GM19463 (cell line): ENCODE data around the gene EPHA5.

Experiments used
- ATAC-seq: cut with Tn5 transposase; IDR thresholded peaks from one replicate; pipeline ENCODE4 v1.9.1; 2021; ENCODE audit warnings: mild to moderate bottlenecking, moderate library complexity; ENCODE audit not compliant: unreplicated experiment

The EPHA5 gene

GRCh38 chr4:65635051-65635821 is 35.1 kb downstream of the EPHA5 start:
- no peak for ATAC-seq

- no peak for ATAC-seq
Observed at GRCh38 chr4:65624651-65625050, 45.6 kb downstream of the EPHA5 start.

- no peak for ATAC-seq
Observed at GRCh38 chr4:65623506-65623905, 46.8 kb downstream of the EPHA5 start.

- no peak for ATAC-seq
Observed at GRCh38 chr4:65617416-65617815, 52.9 kb downstream of the EPHA5 start.

GRCh38 chr4:65604515-65604914 is 65.8 kb downstream of the EPHA5 start:
- no peak for ATAC-seq

- no peak for ATAC-seq
Observed at GRCh38 chr4:65600656-65601055, 69.6 kb downstream of the EPHA5 start.

GRCh38 chr4:65599340-65599739 is 70.9 kb downstream of the EPHA5 start:
- ATAC-seq = no peak

GRCh38 chr4:65597697-65598096 is 72.6 kb downstream of the EPHA5 start:
- no peak for ATAC-seq

- no peak for ATAC-seq
Observed at GRCh38 chr4:65592089-65592488, 78.2 kb downstream of the EPHA5 start.

GRCh38 chr4:65589921-65590320 is 80.4 kb downstream of the EPHA5 start:
- no peak for ATAC-seq

GRCh38 chr4:65589331-65589730 is 81.0 kb downstream of the EPHA5 start:
- ATAC-seq = no peak

GRCh38 chr4:65580551-65580950 is 89.7 kb downstream of the EPHA5 start:
- ATAC-seq = no peak

- ATAC-seq = no peak
Observed at GRCh38 chr4:65566473-65566872, 103.8 kb downstream of the EPHA5 start.

GRCh38 chr4:65561164-65561563 is 109.1 kb downstream of the EPHA5 start:
- ATAC-seq = no peak

- no peak for ATAC-seq
Observed at GRCh38 chr4:65559270-65559669, 111.0 kb downstream of the EPHA5 start.

GRCh38 chr4:65552057-65552456 is 118.2 kb downstream of the EPHA5 start:
- no peak for ATAC-seq

- ATAC-seq = no peak
Observed at GRCh38 chr4:65550500-65550899, 119.8 kb downstream of the EPHA5 start.

- no peak for ATAC-seq
Observed at GRCh38 chr4:65546882-65547416, 123.3 kb downstream of the EPHA5 start.

GRCh38 chr4:65538571-65538970 is 131.7 kb downstream of the EPHA5 start:
- ATAC-seq = no peak

GRCh38 chr4:65535113-65535512 is 135.2 kb downstream of the EPHA5 start:
- no peak for ATAC-seq

GRCh38 chr4:65521666-65522065 is 148.6 kb downstream of the EPHA5 start:
- no peak for ATAC-seq

GRCh38 chr4:65515646-65516045 is 154.6 kb downstream of the EPHA5 start:
- ATAC-seq = no peak

GRCh38 chr4:65510976-65511375 is 159.3 kb downstream of the EPHA5 start:
- no peak for ATAC-seq
